Vagina (tissue), 2 donors: Measurements from ENCODE around the gene CPSF2. TPM values are rescaled to one million over a fixed set of nuclear protein-coding genes. Genes with fewer than 3 reads are reported as not detected.
A peak's percentile ranks its signal among the peaks of the same experiment; 100 is the strongest.

ENCODE experiments used
- DNase-seq, 2 donors: peaks; one replicate each; pipeline ENCODE4 v3.0.0-alpha.2; 2017; ENCODE audit errors: extremely low spot score in 2 of 2
- H3K27ac ChIP-seq: fragments of 200-600 bp; sonication (generic); one replicate; pipeline ENCODE4 v1.5.1; 2019
- H3K27me3 ChIP-seq: fragments of 200-600 bp; sonication (generic); one replicate; pipeline ENCODE4 v1.5.1; 2019
- H3K36me3 ChIP-seq, 2 donors: fragments of 200-600 bp; sonication (generic); one replicate each; pipeline ENCODE4 v1.5.1; 2017 to 2019
- H3K4me1 ChIP-seq: fragments of 200-600 bp; sonication (generic); one replicate; pipeline ENCODE4 v1.5.1; 2019
- H3K4me3 ChIP-seq, 2 donors: fragments of 200-600 bp; sonication (generic); 1 replicate in 1 of 2; 2 replicates in 1 of 2; pipeline ENCODE4 v1.5.1; 2016 to 2019
- H3K9me3 ChIP-seq: fragments of 200-600 bp; sonication (generic); one replicate; pipeline ENCODE4 v1.5.1; 2019
- POLR2A ChIP-seq, 2 donors: fragments of 450-650 bp; IDR thresholded peaks; one replicate each; pipeline ENCODE4 v1.6.1; 2017; ENCODE audit warnings: antibody characterized with exemption in 2 of 2, mild to moderate bottlenecking in 2 of 2, moderate library complexity in 2 of 2
- POLR2AphosphoS5 ChIP-seq, 2 donors: sonication (generic); formaldehyde crosslinking; IDR thresholded peaks; one replicate each; pipeline ENCODE4 v1.9.0; 2017; ENCODE audit warnings: antibody characterized with exemption in 2 of 2, mild to moderate bottlenecking in 2 of 2, low read depth in 1 of 2; ENCODE audit not compliant: insufficient read depth in 1 of 2
- intact Hi-C: fragments of 100-400 bp; cut with DNase I; formaldehyde crosslinking; loops from one replicate; pipeline ENCODE4 v1.15.1; 2023
- total RNA-seq: library from RNA; depleted of rRNA; stranded (reverse); fragments of >200 nt; gene quantifications from one replicate; pipeline ENCODE4 v1.2.3, GENCODE V29; 2016
- TF ChIP-seq, protein P1 (sequence below), 3 experiments: fragments of 450-650 bp in 2 of 3; fragments of 200-600 bp in 1 of 3; sonication (generic) in 1 of 3; IDR thresholded peaks; one replicate each; pipeline ENCODE4 v1.5.1; 2017 to 2019; ENCODE audit warnings: antibody characterized with exemption in 3 of 3, mild to moderate bottlenecking in 2 of 3, moderate library complexity in 2 of 3

CPSF2 gene
- total RNA-seq, 1 donor from 2014 or later = 25.8 TPM

DNA sequence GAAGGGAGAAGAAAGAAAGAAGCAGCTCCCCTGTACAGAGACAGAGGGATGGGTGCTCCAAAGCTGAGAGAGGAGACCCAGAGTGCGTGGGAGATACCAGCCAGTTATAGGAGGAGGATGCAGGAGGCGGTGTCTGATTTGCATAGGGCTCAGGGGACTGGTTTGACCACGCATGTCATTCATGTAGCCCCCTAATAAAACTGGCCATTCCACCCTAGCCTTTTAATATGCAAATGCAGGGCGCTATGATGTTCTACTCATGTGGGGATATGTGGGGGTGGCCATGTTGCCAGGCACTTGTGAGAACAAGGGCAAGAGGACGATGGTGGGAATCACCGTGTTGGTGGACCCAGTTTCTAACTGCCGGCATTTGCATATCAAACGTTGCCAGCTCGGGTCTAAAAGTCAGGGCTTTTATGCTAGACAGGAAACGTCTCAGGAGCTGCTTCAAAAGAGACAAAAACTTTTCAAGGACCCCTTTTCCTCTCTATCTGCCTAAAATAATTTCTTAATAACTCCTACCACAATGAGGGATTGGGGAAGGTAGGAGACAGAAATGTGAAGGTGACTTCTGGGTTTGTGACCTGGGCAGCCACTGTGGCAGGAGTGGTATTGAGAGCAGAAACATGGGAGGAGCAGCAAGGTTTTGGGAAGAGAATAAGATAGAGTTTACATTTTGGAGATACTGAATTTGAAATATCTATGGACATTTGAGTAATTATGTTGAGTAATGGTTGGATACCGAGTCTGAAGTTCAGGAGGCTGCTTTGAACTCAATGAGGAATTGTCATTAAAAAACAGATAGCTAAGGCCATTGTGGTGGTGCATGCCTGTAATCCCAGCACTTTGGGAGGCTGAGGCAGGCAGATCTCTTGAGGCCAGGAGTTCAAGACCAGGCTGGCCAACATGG is 13.2 kb upstream of the CPSF2 start:
- Histone ChIP-seq H3K4me1 (peaks cover 19% of the 10 kb centered on the region), H3K9me3 (no peaks in the 10 kb centered on the region), H3K27ac (no peak overlapping the region), H3K36me3 (no peaks in the 10 kb centered on the region), H3K27me3 (no peaks in the 10 kb centered on the region), H3K4me3 (no peak overlapping the region)
- intact Hi-C loops = no loop called here
- DNase-seq = no peak
- TF ChIP-seq POLR2AphosphoS5 (IDR thresholded peaks at IDR 0.05; ENCODE audit: insufficient read depth in 1 of 2, low read depth in 1 of 2) = no peak
- no peak for TF ChIP-seq POLR2A (IDR thresholded peaks at IDR 0.05)
- TF ChIP-seq, protein P1, sequence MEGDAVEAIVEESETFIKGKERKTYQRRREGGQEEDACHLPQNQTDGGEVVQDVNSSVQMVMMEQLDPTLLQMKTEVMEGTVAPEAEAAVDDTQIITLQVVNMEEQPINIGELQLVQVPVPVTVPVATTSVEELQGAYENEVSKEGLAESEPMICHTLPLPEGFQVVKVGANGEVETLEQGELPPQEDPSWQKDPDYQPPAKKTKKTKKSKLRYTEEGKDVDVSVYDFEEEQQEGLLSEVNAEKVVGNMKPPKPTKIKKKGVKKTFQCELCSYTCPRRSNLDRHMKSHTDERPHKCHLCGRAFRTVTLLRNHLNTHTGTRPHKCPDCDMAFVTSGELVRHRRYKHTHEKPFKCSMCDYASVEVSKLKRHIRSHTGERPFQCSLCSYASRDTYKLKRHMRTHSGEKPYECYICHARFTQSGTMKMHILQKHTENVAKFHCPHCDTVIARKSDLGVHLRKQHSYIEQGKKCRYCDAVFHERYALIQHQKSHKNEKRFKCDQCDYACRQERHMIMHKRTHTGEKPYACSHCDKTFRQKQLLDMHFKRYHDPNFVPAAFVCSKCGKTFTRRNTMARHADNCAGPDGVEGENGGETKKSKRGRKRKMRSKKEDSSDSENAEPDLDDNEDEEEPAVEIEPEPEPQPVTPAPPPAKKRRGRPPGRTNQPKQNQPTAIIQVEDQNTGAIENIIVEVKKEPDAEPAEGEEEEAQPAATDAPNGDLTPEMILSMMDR (IDR thresholded peaks at IDR 0.05) = no peak

DNA sequence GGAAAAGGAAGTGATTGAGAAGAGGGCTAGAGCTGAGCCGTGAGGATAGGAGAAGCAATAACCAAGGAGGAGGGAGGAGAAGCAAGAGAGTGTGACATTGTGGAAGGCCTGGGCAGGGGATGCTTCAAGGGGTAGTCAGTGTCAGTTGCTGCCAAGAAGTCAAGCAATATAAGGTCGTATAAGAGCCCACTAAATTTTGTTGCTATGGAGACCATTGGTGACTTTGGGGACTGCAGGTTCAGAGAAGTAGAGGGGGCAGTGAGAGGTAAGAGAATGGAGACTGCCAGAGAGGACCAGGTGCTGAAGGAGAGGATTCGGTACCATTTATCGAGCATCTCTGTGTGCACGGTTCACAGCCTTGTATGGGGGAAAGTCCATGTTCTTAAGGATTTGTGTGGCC is 12.3 kb upstream of the CPSF2 start:
- intact Hi-C loops = no loop called here
- Histone ChIP-seq H3K4me1 (peaks cover 10% of the 10 kb centered on the region), H3K27ac (no peak overlapping the region), H3K4me3 (no peak overlapping the region), H3K9me3 (no peaks in the 10 kb centered on the region), H3K27me3 (no peaks in the 10 kb centered on the region), H3K36me3 (no peaks in the 10 kb centered on the region)
- TF ChIP-seq, protein P1 (IDR thresholded peaks at IDR 0.05) = no peak
- TF ChIP-seq POLR2A (IDR thresholded peaks at IDR 0.05) = no peak
- no peak for TF ChIP-seq POLR2AphosphoS5 (IDR thresholded peaks at IDR 0.05; ENCODE audit: insufficient read depth in 1 of 2, low read depth in 1 of 2)
- DNase-seq = no peak

DNA sequence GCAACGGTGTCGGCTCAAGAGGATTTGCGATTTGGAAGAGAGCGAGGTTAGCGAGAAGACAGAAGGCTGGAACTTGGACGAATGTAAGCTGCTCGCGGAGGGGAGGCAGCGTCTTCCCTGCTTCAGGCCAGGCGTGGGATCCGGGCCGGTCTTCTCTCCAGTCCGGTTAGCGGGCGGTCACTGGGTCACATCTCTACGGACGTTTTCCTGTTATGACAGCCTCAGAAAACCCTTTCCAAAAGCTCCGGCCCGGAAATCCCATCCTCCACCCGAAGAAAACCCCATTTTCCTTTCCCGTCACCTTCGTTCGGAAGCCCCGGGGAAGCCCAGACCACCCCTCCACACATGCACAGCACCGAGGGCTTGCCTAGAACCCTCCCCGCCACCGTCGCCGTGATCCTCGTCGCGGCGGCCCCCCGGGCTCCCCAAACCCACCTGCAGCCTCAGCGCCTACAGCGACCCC is 531 bp upstream of the CPSF2 start:
- Histone ChIP-seq H3K4me1 (peaks cover 55% of the 10 kb centered on the region), H3K27ac (peak overlapping the region; percentile 97), H3K27me3 (no peaks in the 10 kb centered on the region), H3K4me3 (peak overlapping the region; percentile 81 to 100), H3K9me3 (no peaks in the 10 kb centered on the region), H3K36me3 (peaks cover 0 to 12% of the 10 kb centered on the region in 2 donors)
- intact Hi-C loops = no loop called here
- TF ChIP-seq, protein P1 (IDR thresholded peaks at IDR 0.05) = peak in 1 of 3 experiments; percentile 13
- no peak for TF ChIP-seq POLR2AphosphoS5 (IDR thresholded peaks at IDR 0.05; ENCODE audit: insufficient read depth in 1 of 2, low read depth in 1 of 2)
- TF ChIP-seq POLR2A (IDR thresholded peaks at IDR 0.05) = no peak
- no peak for DNase-seq

DNA sequence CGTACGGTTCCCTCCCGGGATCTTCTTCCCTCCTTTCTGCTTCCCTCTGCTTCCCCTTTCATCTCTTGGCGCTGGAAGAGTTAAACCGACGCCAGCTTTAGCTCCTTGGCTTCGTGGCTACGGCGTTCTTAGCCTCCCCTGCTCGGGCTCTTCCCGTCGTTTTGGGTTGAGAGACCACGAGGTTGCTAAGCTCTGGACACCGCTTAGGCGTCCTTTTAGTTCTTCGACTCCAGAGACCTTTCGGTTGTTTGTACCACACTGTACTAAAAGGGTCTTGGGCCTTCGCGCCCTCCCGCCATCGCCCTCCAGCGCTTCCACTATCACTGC is 545 bp downstream of the CPSF2 start:
- intact Hi-C loops = no loop called here
- TF ChIP-seq POLR2AphosphoS5 (IDR thresholded peaks at IDR 0.05; ENCODE audit: insufficient read depth in 1 of 2, low read depth in 1 of 2) (no peak), POLR2A (IDR thresholded peaks at IDR 0.05) (no peak)
- TF ChIP-seq, protein P1 (IDR thresholded peaks at IDR 0.05) = no peak
- peaks cover 55% of the 10 kb centered on the region for H3K4me1 ChIP-seq
- no peaks in the 10 kb centered on the region for H3K9me3 ChIP-seq
- DNase-seq = no peak
- peaks cover 0 to 17% of the 10 kb centered on the region in 2 donors for H3K36me3 ChIP-seq
- H3K4me3 ChIP-seq = peak overlapping the region; percentile 81 to 100
- no peaks in the 10 kb centered on the region for H3K27me3 ChIP-seq
- H3K27ac ChIP-seq = peak overlapping the region; percentile 97

DNA sequence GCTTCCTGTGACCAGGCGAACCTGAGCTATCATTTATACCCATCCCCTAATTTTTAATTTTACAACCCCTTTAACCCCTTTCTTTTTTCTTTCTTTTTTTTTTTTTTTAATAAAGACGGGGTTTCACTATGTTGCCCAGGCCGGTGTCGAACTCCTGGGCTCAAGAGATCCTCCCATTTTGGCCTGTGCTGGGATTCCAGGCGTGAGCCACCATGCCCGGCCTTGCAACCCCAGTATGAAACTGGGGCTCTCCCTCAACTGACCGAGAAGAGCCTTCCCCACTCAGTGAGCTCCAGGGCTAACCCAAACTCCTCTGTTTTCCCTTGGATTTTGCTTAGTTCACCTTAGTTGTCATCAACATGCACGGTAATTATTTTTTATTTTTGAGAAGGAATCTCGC is 992 bp downstream of the CPSF2 start:
- H3K27me3 ChIP-seq = no peaks in the 10 kb centered on the region
- H3K4me3 ChIP-seq = peak overlapping the region; percentile 81 to 100
- peaks cover 0 to 14% of the 10 kb centered on the region in 2 donors for H3K36me3 ChIP-seq
- TF ChIP-seq POLR2A (IDR thresholded peaks at IDR 0.05) = no peak
- no peak for TF ChIP-seq POLR2AphosphoS5 (IDR thresholded peaks at IDR 0.05; ENCODE audit: insufficient read depth in 1 of 2, low read depth in 1 of 2)
- TF ChIP-seq, protein P1 (IDR thresholded peaks at IDR 0.05) = no peak
- DNase-seq = no peak
- H3K9me3 ChIP-seq = no peaks in the 10 kb centered on the region
- intact Hi-C loops = no loop called here
- peak overlapping the region; percentile 97 for H3K27ac ChIP-seq
- peaks cover 55% of the 10 kb centered on the region for H3K4me1 ChIP-seq
